Posterior cingulate gyrus (tissue), 11 donors: ENCODE data around the gene CPNE4.
"Not testable (repeated sequence)": the region's sequence is repeated elsewhere in the genome, so short reads cannot be mapped to it uniquely, and the experiment has no call there.

ENCODE experiments used
- DNase-seq, 10 donors: peaks; one replicate each; pipeline versions ENCODE4 v3.0.0 to v3.0.0-alpha.2; 2020 to 2021; ENCODE audit warnings: mixed read lengths in 3 of 10
- intact Hi-C: fragments of 100-400 bp; cut with DNase I; formaldehyde crosslinking; loops from one replicate; pipeline ENCODE4 v1.15.1; 2023

Gene CPNE4

DNA sequence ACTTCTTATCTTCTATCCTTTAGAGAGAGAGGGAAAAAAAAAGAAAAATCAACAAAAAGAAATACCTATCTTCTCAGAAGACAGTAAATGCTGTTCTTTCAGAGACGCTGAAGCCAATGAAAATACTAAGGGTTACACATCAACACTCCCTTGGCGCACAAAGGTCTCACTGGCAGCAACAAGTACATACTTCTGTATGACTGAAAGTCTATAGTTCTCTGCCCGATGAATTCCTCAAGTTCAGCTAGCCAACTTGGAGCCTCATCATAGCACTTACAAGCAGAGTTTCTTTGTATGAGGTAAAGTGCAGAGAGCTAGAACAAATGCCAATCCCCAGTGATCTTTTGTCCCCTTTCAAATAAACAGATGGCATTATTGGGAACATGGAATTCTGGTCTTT is 62.7 kb downstream of the CPNE4 start:
- intact Hi-C loops = no loop called here

DNA sequence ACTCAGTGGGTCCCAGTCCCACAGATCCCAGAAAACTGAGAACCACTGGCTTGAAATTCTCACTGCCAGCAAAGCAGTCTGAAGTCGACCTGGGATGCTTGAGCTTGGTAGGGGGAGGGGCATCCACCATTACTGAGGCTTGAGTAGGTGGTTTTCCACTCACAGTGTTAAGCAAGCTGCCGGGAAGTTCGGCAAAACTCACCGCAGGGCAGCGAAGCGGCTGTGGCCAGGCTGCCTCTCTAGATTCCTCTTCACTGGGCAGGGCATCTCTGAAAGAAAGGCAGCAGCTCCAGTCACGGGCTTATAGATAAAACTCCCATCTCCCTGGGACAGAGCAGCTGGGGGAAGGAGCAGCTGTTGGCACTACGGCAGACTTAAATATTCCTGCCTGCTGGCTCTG is 71.4 kb downstream of the CPNE4 start:
- intact Hi-C loops = not testable (repeated sequence)
- peak in 2 of 10 donors; percentile 71 to 81 for DNase-seq

More for the DNA sequence above, 62.7 kb downstream of the CPNE4 start:
- no peak for DNase-seq

DNA sequence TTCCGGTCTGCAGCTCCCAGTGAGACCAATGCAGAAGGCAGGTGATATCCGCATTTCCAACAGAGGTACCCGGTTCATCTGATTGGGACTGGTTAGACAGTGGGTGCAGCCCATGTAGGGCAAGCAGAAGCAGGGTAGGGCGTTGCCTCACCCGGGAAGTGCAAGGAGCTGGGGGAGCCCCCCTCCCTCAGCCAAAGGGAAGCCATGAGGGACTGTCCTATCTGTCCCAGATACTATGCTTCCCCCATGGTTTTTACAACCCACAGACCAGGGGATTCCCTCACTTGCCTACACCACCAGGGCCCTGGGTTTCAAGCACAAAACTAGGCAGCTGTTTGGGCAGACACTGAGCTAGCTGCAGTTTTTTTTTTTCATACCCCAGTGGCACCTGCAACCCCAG is 71.8 kb downstream of the CPNE4 start:
- no peak for DNase-seq
- intact Hi-C loops = no loop called here

DNA sequence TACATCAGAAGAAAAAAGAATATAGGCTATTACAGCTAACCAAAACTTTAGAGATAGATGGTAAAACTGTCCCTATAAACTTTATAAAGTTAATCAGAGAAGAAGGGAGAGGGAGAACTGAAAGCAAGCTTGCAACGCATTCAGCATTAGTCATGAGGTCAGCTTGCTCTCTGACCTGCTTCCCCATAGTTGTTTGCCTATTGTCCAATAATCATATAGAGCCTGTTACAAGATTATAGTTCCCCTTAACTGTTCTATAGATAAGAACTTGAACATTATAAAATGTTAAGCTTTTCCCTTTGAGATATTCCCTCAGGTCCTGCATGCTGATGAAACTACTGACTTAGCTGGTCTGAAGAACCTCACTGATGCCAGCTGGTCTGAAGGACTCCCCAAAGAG is 74.5 kb downstream of the CPNE4 start:
- intact Hi-C loops = no loop called here
- no peak for DNase-seq

DNA sequence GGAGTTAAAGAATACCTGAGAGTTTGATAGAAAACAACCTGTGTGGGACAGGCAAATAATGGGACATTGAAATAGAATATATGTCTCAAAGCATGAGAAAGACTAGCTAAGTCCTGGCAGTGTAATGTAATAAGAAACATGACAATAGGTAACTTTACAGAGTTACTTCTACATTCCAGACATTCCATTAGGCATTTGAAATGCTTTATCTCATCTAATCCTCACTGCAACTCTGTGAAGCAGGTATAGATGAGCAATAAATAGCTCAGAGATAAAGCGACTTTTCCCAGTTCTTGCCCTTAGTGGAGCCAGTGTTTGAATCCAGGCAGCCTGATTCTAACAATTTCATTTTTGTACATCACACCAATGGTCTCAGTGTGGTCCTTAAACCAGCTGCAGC is 76.8 kb downstream of the CPNE4 start:
- intact Hi-C loops = no loop called here
- no peak for DNase-seq

DNA sequence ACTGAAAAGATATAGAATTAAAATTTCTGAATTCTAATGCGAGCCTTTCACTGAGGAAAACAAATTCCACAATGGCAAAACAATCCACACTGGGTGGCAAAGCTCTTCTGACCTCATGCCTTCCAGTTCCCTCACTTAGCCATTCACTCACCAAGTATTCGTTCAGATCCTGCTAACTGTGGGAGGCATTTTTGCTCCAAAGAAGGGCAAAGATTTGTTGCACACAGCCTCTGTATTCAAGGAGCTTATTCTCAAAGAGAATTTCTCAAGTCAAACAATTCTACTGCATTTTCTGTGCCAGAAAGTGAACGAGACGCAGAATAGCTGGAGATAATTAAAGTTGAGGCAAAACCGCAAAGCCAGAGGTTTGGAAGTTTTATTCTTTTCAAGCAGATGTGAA is 77.3 kb downstream of the CPNE4 start:
- DNase-seq = no peak
- intact Hi-C loops = no loop called here

DNA sequence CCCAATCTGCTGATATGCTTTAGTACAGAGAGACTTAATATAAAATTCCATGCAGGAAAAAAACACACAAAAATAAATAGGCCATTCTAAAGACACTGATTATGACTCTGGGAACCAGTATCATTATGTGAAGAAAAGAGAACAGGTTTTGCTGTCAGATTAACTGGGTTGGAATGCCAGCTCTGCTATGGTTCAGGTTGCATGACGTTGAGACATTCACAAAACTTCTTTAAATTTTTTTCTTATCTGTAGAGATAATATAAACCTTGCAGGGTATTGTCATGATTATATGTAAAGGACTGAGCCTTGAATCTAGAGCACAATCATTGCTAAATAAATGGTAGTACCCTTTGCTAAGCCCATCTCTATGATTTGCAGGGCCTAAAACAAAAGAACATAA is 86.0 kb downstream of the CPNE4 start:
- DNase-seq = no peak
- intact Hi-C loops = no loop called here

DNA sequence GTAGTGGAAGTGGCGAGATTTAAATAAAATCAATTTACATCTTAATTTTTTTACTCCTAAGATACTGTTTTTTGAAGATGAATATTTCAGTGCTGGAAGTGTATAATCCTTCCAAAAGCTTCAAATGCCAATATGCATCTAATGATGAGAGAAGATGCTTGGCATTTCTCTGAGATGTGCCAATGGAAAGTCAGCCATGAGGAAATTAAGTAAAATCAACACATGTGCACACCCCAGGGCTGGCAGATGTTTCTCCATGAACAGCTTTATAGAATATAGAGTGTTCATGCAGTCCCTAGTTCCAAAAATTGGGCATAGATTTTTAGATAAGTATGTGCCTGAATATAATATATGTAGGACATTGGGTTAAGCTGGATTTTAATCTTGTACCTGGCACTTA is 90.1 kb downstream of the CPNE4 start:
- DNase-seq = no peak
- intact Hi-C loops = no loop called here

DNA sequence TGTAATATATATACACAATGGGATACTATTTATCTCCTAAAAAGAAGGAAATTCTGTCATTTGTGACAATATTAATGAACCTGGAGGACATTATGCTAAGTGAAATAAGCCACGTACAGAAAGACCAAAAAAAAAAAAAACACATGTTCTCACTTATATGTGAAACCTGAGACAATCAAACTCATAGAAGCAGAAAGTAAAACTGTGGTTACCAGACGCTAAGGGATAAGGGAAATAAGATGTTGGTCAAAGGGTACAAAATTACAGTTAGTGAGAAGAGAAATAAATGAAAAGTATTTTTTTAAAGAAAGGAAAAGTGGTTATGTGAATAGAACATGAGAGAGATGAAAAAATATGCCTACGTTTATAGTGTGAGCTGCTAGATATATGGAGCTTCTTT is 101.1 kb downstream of the CPNE4 start:
- DNase-seq = no peak
- intact Hi-C loops = no loop called here

DNA sequence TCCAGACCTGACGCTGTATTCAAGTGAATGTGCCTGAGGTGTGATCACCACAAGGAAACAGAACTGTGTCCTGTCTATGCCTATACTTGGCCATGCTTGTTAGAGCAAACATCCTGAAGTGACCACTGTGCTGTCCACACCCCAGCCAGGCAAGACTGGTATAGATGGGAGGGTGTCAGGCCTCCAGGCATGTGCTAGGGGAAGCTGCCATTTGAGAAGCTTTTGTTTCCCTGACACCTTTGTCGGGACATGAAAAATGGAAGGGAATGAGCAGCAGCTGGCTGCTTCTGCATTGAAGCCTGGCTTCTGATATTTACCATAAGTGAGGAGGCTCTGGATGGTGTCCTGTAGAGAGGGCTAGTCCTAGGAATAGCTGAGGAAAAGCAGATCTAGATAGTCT is 106.2 kb downstream of the CPNE4 start:
- intact Hi-C loops = no loop called here
- DNase-seq = no peak

DNA sequence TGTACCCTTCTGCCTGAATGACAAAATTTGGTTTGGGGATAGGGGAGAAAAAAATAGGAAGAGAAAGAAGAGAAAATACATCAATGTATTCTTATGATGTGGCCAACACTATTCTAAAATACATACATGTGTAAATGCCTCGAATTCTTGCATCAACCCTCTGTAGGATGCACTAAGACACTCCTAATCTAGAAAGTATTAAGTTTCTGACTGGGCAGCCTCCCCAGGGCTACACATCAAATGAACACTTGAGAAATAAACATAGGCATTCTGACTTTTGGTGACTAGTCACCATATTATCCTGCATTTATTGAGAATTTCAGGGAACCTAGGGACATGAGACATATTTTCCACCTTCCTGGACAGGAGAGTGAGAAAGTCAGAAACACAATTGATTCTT is 109.2 kb downstream of the CPNE4 start:
- intact Hi-C loops = no loop called here
- DNase-seq = no peak

DNA sequence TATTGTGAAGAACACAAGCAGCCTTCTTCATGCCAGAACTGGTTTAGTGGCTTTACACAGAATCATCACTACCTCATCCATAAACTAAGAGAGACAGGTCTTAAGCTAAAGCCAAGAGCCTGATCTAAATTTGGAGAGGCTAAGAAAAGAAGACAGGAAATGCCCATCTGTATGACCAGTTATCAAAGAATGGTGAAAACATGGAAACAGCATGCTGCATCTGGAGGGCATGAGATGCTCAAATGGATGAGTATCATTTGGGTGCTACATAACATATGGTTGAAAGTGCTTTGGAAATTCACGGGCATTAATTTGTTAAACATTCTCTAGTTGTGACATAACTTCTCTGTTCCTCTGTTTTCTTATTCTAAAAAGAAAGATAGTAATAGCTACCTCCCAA is 112.5 kb downstream of the CPNE4 start:
- intact Hi-C loops = no loop called here
- DNase-seq = no peak

DNA sequence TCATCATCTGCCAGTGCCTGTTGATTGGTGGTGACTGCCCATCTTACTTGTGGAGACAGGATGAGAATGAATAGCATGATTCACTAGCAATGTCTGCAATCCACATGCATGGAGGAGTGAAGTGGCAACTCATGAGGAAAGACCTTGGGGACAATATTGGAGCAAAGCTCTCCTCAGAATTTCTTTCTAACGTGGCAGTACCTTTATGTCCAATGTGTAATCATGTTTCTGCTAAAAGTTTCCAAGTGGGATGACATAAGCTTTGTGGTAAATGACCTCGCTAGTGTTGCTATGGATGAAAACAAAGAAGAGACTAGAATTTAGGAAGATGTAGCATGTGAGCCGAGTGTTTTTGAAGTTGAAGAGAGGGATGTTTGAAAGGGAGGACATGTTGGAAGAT is 117.8 kb downstream of the CPNE4 start:
- intact Hi-C loops = no loop called here
- no peak for DNase-seq

DNA sequence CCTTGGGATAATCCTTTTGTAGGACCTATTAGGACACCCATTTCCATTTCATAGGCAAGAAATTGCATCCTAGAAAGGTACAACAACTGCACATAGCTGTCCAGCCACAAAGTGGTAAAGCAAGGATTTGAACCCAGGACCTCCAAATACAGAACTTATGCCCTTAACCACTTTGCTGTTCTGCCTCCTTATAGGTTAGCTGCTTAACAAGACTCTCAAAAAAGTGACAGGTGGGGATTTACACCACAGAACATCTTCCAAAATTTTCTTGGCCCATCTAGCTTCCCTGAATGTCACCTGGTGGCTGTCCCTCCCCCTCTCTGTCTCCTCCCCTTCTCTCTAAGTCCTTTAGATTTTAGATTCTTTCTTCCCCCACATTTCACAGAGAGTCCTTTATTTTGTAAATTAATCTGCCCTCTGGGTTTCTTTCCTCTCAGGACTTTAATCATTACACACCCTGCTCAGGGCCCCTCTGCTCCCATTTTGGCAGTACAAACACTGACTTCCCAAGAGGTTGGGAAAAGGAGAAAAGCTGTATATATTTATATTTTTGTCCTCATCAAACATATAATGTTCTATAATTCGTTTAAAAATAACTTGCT is 120.6 kb downstream of the CPNE4 start:
- intact Hi-C loops = no loop called here
- no peak for DNase-seq

DNA sequence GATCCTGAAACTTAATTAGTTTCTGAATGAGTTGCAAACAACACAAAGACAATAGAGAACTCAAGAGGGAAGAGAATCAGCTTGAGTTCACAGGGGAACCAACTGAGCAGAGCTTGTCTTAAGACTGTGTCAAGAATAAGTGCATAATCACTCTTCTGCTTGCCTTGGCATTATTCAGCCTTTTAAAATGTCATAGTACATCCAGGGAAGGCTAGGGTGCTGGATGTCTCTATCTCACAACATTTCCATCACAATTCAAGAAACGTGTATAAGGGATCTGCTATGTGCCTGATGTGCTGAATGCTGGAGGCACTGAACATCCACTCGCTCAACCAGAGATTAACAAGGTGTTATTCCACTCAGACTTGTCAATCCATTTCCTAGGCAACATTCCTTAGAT is 122.6 kb downstream of the CPNE4 start:
- no peak for DNase-seq
- intact Hi-C loops = no loop called here

DNA sequence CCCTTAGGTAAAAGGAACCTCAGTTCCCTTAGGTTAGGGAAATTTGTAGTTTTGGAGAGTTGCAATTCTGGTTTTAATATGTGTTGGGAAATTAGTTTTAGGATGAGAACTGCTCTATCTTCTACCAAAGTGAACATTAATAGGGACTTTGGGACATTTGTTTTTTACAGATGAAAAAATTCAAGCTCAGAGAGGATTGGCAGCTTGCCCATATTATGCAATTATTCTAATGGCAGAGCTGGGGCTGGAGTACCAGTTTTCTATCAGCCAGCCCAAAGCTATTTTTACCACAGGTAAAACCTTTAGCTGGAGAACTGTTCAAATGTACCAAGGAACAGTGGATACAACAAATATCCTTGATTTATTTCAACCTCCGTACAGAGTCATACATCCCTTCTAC is 127.0 kb downstream of the CPNE4 start:
- intact Hi-C loops = no loop called here
- DNase-seq = no peak

DNA sequence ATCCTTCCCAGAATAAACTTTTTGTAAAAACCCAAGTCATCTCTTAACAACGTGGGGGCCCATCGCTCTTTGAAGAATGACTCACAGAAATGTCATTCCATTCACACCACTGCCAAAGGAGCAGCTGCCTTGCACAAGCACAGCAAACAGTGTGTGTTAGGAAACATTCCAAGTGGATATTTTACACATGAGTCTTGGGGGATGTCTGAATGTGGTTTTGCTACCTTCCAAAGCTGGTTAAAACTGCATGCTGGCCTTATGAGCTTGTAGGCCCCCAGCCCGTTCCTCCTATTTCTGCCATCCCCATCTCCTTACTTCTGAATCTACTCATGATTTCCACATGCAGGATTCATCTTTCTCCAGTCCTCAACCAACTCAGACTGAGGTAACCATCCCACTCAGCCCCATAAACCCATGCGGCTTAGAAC is 130.8 kb downstream of the CPNE4 start:
- intact Hi-C loops = no loop called here
- peak in 1 of 10 donors; percentile 49 for DNase-seq

DNA sequence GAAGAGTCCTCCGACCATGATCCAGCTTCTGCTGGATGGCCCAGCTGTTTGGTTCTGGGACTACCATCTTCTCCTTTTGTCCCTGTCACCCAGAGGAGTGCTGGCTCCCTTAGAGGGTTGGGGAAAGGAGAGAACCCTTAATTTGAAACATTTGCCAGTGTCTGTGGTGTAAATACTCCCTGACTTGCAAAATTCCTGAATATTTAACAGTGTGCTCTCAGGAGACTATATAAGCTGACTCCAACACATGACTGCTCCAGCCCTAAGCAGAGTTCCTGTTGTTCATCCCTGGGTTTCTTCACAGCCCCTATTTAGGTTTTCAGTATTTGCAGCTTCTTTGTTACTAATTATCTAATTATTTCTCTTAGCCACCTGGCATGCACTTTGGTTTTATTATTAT is 133.1 kb downstream of the CPNE4 start:
- intact Hi-C loops = no loop called here
- DNase-seq = no peak

DNA sequence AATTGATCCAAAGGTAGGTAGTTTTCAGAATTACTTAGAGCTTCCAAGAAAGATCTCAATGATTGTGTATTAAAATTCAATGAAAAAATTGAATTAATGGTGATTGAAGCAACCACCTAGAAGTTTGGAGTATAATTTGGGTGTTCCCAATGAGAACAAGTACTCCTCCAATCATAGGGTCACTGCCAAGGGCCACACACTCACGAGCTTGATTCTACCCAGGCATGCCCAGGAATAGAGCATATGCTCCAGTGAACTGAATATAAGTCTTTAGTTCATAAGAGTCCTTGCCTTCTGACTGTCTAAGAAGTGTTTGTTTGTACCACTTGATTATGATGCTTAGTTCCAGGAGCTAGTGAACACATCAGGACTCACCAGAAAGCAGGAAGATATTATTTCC is 133.9 kb downstream of the CPNE4 start:
- intact Hi-C loops = no loop called here
- DNase-seq = no peak

DNA sequence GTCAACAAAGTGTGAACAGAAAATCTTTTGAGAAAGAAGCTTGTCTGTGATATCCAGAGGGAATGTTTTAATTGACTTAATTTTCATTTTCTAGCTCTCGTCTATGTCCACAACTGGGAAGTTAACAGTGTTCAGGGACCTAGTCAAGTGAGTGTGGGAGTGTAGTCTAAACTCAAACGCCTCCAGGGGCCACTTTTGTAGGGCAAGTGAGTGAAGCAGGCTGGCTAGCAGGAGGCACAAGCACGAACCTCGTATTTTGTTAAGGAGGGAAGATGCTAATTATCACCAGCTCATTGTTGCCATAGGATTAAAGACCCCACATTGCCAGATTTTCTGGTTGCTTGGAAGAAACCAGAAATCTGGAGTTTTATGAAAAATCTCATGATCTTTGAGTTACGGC is 135.8 kb downstream of the CPNE4 start:
- DNase-seq = no peak
- intact Hi-C loops = no loop called here

DNA sequence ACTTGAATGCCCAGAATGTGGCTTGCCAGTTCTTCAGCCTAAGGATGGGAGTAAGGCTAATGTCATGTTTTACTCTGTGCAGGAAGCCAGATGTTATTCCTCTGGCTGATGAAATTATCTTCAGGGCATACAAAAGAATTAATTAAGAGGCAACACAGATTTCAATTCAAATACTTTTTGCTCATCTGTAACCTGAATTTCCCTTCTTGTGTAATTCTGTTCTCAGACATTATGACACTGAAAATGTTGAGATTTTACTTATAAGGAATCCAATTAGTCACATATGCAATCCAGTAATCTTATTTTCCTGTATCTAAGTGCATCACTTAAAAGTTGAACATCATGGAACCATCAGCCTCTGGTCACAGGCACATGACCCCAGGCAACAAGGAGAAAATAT is 136.5 kb downstream of the CPNE4 start:
- intact Hi-C loops = no loop called here
- no peak for DNase-seq

DNA sequence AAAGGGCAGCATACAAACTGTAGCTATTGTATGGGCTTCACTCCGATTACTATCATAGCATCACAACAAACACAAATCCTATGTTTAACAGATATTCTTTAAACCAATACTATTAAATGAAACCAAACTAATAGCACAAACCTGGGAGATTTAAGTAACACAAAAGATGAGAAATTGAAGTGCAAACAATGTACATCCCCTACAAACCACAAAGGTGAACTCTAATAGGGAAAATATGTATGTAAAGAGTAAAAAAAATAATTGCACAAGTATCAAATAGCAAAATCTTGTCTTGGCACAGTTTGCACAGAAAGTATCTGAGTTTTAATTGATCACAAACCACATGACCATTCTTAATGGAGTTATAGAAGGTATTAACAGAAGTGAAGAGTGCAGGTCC is 138.5 kb downstream of the CPNE4 start:
- intact Hi-C loops = no loop called here
- no peak for DNase-seq

DNA sequence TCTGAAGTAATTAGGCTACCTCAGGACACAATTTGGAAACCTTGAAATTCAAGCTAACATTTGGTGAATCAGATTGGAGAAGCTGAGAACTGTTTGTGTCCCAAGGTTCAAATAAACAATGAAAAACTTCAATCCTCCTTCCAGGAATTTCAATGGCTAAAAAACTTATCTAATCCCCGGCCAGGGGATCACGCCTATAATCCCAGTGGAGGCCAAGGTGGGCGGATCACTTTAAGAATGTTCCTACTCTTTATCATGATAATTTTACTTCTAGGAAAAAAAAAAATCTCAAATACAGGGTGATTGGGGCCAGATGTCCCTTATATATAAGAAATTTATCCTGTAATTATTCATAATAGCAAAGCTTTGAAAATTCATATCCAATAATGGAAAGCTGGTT is 139.0 kb downstream of the CPNE4 start:
- intact Hi-C loops = no loop called here
- no peak for DNase-seq
